Right renal pelvis (tissue), 4 donors: ENCODE data around the gene TMEM97. TPM values are rescaled to one million over a fixed set of nuclear protein-coding genes. Genes with fewer than 3 reads are reported as not detected.

Experiments
- DNase-seq, 4 donors: peaks; one replicate each; pipeline ENCODE4 v3.0.0-alpha.2; 2013; ENCODE audit warnings: low read depth in 4 of 4, low spot score in 3 of 4, missing footprints in 1 of 4
- polyA plus RNA-seq, 4 donors: library from polyadenylated mRNA; unstranded; fragments of 120-200 nt; gene quantifications; one replicate each; pipeline ENCODE4 v1.2.1, GENCODE V29; 2013; ENCODE audit not compliant: insufficient read length in 4 of 4

The TMEM97 gene
- polyA plus RNA-seq, 4 donors, result 54.0 to 63.6 (median 55.6) TPM

GRCh38 chr17:28315846-28316705 is 2.9 kb upstream of the TMEM97 start:
- no peak for DNase-seq

- no peak for DNase-seq
Measured at GRCh38 chr17:28317099-28317965, 1.7 kb upstream of the TMEM97 start.

- no peak for DNase-seq
Measured at GRCh38 chr17:28317966-28318758, 838 bp upstream of the TMEM97 start.

GRCh38 chr17:28319598-28319935 is 567 bp downstream of the TMEM97 start:
- DNase-seq, result peak in 1 of 4 donors; percentile 28

GRCh38 chr17:28320215-28321061 is 1.4 kb downstream of the TMEM97 start:
- no peak for DNase-seq

- DNase-seq, result no peak
Measured at GRCh38 chr17:28324267-28324745, 5.3 kb downstream of the TMEM97 start.

GRCh38 chr17:28324781-28325180 is 5.8 kb downstream of the TMEM97 start:
- no peak for DNase-seq

- no peak for DNase-seq
Measured at GRCh38 chr17:28325211-28325610, 6.2 kb downstream of the TMEM97 start.

- no peak for DNase-seq
Measured at GRCh38 chr17:28326114-28326513, 7.1 kb downstream of the TMEM97 start.

GRCh38 chr17:28327031-28327607 is 8.1 kb downstream of the TMEM97 start:
- no peak for DNase-seq

- no peak for DNase-seq
Measured at GRCh38 chr17:28327709-28328108, 8.7 kb downstream of the TMEM97 start.

- no peak for DNase-seq
Measured at GRCh38 chr17:28328325-28328724, 9.3 kb downstream of the TMEM97 start.

- no peak for DNase-seq
Measured at GRCh38 chr17:28330671-28331070, 11.7 kb downstream of the TMEM97 start.

GRCh38 chr17:28331891-28332420 is 13.0 kb downstream of the TMEM97 start:
- no peak for DNase-seq

GRCh38 chr17:28333083-28333746 is 14.2 kb downstream of the TMEM97 start:
- DNase-seq, result no peak

GRCh38 chr17:28334171-28334570 is 15.2 kb downstream of the TMEM97 start:
- DNase-seq, result no peak

GRCh38 chr17:28334666-28335200 is 15.7 kb downstream of the TMEM97 start:
- DNase-seq, result no peak

- peak; percentile 96 to 99 (median 99) for DNase-seq
Measured at GRCh38 chr17:28335201-28335958, 16.4 kb downstream of the TMEM97 start, which contains the start of the genes IFT20 and TNFAIP1. TSS of gene IFT20 (minus strand) at chr17:28335472. CDS start at chr17:28331985, 3,487 bp downstream. TSS of gene TNFAIP1 (plus strand) at chr17:28335761. CDS start at chr17:28339522, 3,761 bp downstream.
